KBM-7 (cell line): ENCODE measurements around the gene SKAP1.
A peak's percentile ranks its signal among the peaks of the same experiment; 100 is the strongest.

Experiments
- DNase-seq: peaks from one replicate; pipeline ENCODE4 v3.0.0-alpha.2; 2015
- in situ Hi-C: fragments of 300-500 bp; cut with MboI; formaldehyde crosslinking; loops from 2 replicates; pipeline ENCODE4 v1.14.3; 2020; ENCODE audit warnings: low sequenced_read_pairs, low pct_unique_long_range_greater_than_20kb, mixed read lengths

The SKAP1 gene

DNA sequence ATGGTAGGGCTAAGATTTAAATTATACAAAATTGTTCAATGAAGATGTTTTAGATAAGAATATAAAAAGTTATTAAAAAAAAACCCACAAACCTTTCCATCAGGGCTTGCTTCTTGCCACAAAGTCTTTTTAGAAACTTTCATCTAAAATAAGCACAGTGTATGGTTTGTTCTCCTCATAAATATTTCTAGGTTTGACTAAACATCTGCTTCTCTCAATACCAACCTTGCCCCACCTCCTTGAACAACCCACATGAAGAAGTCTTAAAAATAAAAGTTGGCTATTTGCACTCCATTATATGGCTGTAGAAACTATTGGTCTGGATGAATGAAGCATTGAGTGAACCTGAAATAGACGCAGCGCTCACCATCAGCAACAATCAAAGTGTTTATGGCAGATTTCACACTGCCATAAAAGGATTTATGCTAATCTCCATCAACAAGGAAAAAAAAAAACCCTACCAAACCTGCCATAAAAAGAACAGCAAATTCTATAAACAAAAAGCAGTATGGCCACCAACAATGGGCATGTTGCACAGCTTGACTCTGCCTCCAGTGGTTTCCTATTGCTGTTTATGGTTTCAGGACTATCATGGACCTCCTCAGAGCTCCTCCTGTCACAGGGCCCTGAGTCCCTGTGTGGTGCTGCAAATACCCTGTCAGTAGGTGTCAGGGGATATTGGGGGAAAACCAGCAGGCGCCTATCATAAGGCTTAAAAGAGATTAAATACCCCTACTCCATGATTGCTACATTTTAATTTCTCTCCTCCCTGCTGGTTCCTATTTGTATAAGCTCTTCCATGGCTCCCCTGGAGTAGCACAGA lies 284.8 kb downstream of the SKAP1 start:
- in situ Hi-C loops: no loop called here
- DNase-seq: no peak

DNA sequence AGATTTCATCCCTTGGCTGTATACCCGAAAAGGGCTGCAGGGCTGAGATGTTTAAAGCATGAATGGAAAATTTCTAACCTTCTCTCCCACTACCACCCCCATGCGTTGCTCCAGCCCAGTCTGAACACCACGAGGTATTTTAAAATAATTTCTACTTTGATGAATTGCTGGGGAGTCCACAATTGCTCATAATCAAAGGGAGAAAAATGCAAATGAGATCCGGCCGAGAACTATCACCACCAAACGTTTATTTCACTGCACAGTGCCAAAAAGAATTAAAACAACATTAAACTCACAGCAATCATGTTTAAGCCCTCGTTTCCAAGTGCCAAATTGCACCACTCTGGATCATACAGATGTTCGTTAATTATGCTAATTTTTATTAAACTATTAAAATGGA lies 285.8 kb downstream of the SKAP1 start:
- in situ Hi-C loops: no loop called here
- DNase-seq: no peak

- in situ Hi-C loops: no loop called here
These were observed 286.4 kb downstream of the SKAP1 start for GRCh38 chr17:48143629-48144028.

DNA sequence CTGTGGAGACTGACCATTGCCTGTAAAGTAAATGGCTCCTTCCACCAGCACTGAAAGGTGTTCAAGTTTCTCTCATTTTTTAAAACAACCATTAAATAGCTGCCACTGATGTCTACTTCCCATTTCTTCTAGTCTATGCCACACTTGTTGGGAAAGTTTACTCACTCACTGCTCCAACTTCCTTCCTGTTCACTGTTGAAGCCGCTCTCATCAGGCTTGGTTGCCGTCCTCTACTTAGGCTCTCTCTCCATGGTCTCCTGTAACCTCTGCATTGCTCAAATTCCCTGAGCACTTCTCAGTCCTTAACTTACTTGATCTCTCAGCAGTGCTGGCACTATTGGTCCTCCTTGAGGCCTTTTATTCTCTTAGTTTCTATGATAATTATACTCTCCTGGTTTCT lies 290.1 kb downstream of the SKAP1 start:
- in situ Hi-C loops: no loop called here

More at GRCh38 chr17:48143629-48144028, 286.4 kb downstream of the SKAP1 start:
- DNase-seq: no peak

DNA sequence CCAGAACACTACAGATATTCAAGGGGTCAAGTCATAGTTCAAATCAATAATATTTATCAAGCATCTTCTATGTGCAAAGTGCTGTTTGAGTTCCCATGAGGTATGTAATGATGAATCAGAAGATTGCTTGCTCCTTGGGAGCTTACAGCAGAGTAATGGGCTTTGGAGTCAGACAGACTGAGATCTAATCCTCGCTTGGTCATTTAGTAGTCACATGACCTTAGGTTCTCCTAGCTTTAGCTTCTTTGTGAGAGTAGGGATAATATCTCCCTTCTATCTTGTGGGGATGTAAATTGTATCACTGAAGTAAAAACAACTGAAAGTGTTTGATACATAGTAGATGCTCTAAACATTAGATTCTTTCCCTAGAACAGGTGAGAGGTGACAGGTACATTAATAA lies 292.4 kb downstream of the SKAP1 start:
- in situ Hi-C loops: no loop called here
- DNase-seq: no peak

More for the DNA sequence above, 290.1 kb downstream of the SKAP1 start:
- peak; percentile 65 for DNase-seq

DNA sequence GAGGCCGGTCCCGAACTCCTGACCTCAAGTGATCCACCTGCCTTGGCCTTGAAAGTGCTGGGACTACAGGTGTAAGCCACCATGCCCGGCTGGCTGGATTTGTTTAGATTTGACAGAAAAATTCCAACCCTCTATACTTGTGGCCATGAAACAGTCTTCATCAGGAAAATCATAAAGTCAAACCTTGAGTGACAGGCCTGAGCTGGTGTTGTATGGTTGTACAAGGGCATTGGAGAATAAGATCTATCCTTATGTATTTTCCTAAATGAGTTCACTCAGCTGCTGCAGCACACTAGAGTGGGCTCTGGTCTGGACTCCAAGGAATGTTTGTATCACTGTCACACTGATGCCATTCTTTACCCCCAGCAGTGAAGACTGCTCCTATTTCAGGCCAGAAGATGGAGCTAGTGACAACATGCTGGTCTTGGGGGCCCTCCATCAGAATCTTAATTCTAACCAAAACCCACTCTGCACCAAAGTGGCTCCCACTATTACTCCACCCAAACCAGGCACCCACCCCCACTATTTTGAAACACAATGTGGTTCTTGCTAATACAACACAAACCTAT lies 295.0 kb downstream of the SKAP1 start:
- in situ Hi-C loops: no loop called here
- no peak for DNase-seq

DNA sequence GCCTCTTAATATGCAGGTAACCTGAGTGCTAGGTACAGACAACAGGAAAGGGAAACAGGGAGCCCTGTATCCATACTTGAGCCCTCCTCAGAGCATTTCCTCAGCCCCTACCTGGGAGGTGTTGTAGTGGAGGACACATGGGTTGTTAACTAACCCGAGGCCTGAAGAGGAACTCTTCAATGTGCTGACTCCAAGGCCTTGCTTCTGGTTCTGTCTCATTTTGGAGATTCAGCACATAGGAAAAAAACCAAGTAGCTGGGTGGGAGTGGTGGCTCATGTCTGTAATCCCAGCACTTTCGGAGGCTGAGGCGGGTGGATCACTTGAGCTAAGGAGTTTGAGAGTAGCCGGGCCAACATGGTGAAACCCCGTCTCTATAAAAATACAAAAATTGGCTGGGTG lies 297.6 kb downstream of the SKAP1 start:
- no peak for DNase-seq
- in situ Hi-C loops: no loop called here

DNA sequence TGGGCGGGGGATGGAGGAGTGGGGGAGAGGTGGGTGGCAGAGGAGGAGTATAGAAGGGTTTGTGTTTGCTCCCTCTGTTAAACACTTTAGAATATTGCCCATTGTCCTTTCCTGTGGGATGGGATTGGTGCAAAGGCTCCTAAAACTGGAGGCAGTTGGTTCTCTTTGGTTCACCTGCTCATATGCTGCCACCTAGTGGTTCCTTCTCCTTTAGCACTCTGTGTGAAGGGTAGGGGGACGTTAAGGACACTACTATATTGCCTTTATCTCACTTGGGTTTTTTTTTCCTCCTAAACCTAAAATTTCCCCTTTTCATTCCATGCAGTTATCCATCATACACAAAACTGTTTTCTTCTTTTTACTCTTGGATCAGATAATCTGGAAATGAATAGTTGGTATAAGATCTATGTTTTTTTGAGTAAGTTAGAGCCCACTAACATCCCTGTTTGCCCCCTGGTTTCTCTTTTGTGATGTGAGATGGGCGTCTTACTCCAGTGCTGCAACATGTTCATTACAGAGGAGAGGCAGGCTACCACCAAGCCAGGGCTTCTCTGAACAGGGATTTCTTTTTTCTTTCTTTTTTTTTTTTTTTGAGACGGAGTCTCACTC lies 298.7 kb downstream of the SKAP1 start:
- DNase-seq: peak; percentile 58
- in situ Hi-C loops: no loop called here

DNA sequence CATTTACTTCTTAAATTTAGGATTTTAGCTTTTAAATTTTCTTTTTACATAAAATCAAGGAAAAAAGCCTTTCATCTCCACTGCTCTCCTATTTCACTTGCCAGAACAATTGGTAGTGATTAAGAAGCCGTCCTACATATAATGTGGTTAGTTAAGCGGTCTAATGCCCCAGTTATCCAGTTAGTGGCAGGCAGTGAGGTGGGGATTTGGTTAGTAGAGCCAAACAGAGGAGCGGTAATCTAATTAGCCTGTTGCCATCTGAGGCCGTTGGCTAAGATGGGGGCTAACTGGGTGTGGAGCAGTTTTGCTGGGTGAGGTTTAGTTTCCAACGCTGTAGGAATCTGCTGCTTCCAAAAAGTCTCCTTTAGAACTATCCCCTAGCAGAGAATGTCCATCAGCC lies 300.0 kb downstream of the SKAP1 start:
- in situ Hi-C loops: loop anchor here (10.0 kb wide), 1 partner anchor 95 kb away; the partner anchor contains the start of gene COPZ2
- no peak for DNase-seq

GRCh38 chr17:48128400-48128799 lies 301.6 kb downstream of the SKAP1 start:
- DNase-seq: no peak
- in situ Hi-C loops: loop anchor here (10.0 kb wide), 1 partner anchor 94 kb away; the partner anchor contains the start of gene COPZ2

DNA sequence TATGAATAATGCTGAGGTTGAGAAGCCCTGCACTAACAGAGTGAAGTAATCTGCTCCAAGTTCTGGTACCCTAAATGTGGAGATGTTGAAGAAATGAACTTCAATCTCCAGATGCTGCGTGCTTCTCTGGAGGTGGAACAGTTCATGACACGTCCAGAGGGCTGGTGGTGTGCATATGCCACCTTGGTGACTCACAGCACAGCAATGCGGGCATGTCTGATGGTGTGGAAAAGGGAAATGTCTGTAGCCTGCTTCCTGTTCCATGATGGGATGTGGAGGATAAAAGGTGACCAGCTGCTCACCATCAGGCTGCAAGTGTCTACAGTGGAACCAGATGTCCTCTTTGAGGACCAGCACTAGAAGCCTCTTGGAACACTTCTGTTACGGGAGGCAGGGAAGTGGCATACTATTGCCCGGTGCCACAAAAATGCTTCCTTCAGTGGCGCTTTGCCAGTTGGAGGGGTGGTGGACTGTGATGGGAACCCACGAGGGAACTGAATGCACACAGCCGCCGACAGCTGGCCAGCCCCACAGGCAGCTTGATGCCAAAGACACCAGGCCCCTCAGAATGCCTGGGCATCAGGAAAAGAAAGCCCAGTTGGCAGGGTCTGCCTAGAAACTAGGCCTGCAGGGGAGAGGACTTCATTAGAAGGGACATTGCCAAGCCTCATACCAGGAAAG lies 302.5 kb downstream of the SKAP1 start:
- in situ Hi-C loops: loop anchor here (10.0 kb wide), 1 partner anchor 93 kb away; the partner anchor contains the start of gene COPZ2

DNA sequence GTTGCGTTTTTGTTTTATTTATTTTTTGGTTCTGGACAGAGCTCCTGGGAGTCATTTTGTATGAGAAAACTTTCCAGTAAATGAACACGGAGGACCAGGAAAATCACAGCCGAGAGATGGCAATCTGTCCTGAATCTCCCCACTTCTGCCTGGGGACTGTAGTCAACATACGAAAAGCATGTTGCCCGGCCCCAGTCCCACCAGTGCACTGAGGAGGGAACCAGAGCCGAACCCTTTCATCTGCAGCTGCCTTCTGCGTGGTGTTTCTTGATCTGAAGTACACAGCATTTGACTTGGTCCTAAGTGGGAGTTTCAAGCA lies 303.5 kb downstream of the SKAP1 start:
- no peak for DNase-seq
- in situ Hi-C loops: loop anchor here (10.0 kb wide), 1 partner anchor 92 kb away; the partner anchor contains the start of gene COPZ2

More for the DNA sequence above, 302.5 kb downstream of the SKAP1 start:
- DNase-seq: no peak

GRCh38 chr17:48125829-48126531 lies 304.0 kb downstream of the SKAP1 start:
- in situ Hi-C loops: loop anchor here (10.0 kb wide), 1 partner anchor 91 kb away; the partner anchor contains the start of gene COPZ2

DNA sequence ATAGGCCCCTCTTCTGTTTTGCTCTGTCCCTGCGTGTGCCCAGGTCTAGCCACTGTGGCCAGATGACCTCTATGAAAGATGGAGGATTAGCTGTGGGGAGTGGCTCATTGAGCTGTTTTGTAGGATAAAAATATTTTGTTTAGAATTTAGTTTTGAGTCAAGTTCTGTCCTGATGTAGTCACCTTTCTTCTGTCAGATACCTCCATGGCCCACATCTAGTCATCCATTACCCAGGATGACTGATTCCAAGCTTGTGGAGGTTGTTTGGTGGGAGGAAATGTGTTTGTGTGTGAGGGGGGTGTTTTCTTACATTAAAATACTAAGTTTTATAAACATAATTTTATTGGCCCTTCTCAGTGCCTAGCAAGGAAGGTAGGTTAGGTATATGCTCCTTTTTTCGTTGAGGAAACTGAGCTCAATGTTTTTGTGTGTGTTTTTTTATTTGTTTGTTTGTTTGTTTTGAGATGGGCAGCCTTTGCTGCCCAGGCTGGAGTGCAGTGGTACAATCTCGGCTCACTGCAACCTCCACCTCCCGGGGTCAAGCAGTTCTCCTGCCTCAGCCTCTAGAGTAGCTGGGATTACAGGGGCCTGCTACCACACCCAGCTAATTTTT lies 306.1 kb downstream of the SKAP1 start:
- no peak for DNase-seq
- in situ Hi-C loops: loop anchor here (10.0 kb wide), 1 partner anchor 89 kb away; the partner anchor contains the start of gene COPZ2

More at GRCh38 chr17:48125829-48126531, 304.0 kb downstream of the SKAP1 start:
- DNase-seq: no peak

DNA sequence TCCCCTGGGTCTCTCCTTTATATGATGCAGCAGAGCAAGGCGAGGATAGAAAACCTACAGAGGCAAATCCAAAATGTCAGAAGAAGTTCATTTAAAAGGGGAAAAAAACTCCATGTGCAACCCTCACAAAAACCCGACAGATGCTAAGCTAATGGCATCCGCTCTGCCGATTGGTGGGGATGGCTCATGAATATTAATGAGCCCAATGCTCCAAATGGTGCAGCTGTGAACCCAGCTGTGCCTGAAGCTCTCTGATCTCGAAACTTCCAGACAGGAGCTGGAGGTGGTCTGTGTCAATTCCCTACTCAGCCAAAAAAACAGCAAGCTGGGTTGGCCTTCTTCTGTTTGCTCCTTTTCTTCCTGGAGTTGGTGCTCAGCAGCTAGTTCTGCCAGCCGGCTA lies 306.9 kb downstream of the SKAP1 start:
- DNase-seq: no peak
- in situ Hi-C loops: loop anchor here (10.0 kb wide), 1 partner anchor 88 kb away; the partner anchor contains the start of gene COPZ2

GRCh38 chr17:48122665-48123045 lies 307.4 kb downstream of the SKAP1 start:
- DNase-seq: no peak
- in situ Hi-C loops: loop anchor here (10.0 kb wide), 1 partner anchor 88 kb away; the partner anchor contains the start of gene COPZ2

GRCh38 chr17:48121923-48122664 lies 307.9 kb downstream of the SKAP1 start:
- in situ Hi-C loops: loop anchor here (10.0 kb wide), 1 partner anchor 87 kb away; the partner anchor contains the start of gene COPZ2
- DNase-seq: no peak
